Activated T-helper 2 cell treated with anti-CD3 and anti-CD28 coated beads, Interferon-gamma antibody, Interleukin-2, Interleukin-4, amounts not matched to agents 10 μg/mL and 5 μg/mL and 100 μg/mL, durations not matched to agents 14 hours and 24 hours and 36 hours (primary cell): ENCODE results near the gene ADGRV1. TPM values are rescaled to one million over a fixed set of nuclear protein-coding genes. Genes with fewer than 3 reads are reported as not detected.
A peak's percentile ranks its signal among the peaks of the same experiment; 100 is the strongest.

ENCODE experiments used
- DNase-seq: peaks from one replicate; pipeline ENCODE4 v3.0.0; 2021; ENCODE audit warnings: low spot score
- H3K27ac Mint-ChIP-seq: one replicate; pipeline ENCODE4 v1.8.0; 2021; ENCODE audit warnings: mixed read lengths
- H3K27me3 Mint-ChIP-seq: one replicate; pipeline ENCODE4 v1.8.0; 2021; ENCODE audit warnings: low read depth, mixed read lengths
- H3K36me3 Mint-ChIP-seq: one replicate; pipeline ENCODE4 v1.8.0; 2021; ENCODE audit warnings: low read depth, mixed read lengths
- H3K4me1 Mint-ChIP-seq: one replicate; pipeline ENCODE4 v1.8.0; 2021; ENCODE audit warnings: low read depth, mixed read lengths
- H3K4me3 Mint-ChIP-seq: one replicate; pipeline ENCODE4 v1.8.0; 2021; ENCODE audit warnings: low read depth, mild to moderate bottlenecking, moderate library complexity, mixed read lengths
- H3K9me3 Mint-ChIP-seq: one replicate; pipeline ENCODE4 v1.8.0; 2021; ENCODE audit warnings: mixed read lengths
- intact Hi-C: fragments of 100-400 bp; cut with micrococcal nuclease; formaldehyde crosslinking; loops from one replicate; pipeline ENCODE4 v1.15.1; 2023
- total RNA-seq: library from RNA; stranded (reverse); gene quantifications from 2 replicates; pipeline ENCODE4 v1.2.3, GENCODE V29; 2022

Gene ADGRV1
- total RNA-seq, 1 donor from 2014 or later = 12.4 TPM

DNA sequence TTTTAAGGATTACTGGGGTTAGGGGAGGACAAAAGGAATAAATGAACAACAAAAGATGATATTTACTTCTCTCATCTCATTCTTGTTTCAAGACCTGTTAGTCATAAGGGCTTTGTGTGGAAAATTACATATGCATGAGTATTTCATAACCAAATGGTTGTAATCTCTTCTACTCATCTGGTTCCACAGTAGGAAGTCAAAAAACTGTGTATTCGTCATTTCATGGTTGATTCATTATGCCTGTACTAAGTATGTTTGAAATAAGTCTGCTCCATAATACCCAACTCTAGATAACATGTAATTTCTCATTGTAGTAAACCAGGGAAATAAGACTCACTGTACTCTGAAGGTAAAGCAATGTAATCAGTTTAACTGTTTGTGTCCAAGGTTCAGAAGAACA lies 611.7 kb downstream of the ADGRV1 start:
- H3K36me3 Mint-ChIP-seq = no peaks in the 10 kb centered on the region
- H3K27ac Mint-ChIP-seq = peak overlapping the region; percentile 81
- DNase-seq = no peak
- H3K27me3 Mint-ChIP-seq = no peaks in the 10 kb centered on the region
- intact Hi-C loops = loop anchor here (1.0 to 2.0 kb wide), 7 partner anchors 8 to 299 kb away; partner anchors contain the start of gene ARRDC3
- H3K4me3 Mint-ChIP-seq = no peak overlapping the region
- peaks cover 34% of the 10 kb centered on the region for H3K4me1 Mint-ChIP-seq
- H3K9me3 Mint-ChIP-seq = no peaks in the 10 kb centered on the region

DNA sequence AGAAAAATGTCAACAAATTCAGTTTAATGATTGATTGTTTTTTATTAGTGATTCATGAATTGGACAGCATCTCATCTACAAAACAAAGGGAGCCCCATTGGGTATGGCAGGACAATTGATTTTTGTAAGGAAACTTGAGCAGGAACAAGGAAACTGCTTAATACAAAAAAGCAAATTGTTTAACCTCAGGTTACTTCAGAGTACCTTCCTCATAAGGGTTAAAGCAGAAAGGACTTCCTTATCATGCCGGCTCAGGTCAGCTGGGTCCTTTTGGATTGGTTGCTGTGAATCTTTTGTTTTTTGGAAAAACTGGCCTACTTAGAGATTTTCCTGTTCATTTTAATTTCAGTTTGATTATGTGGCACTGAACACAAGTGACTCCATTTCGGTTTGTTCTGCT lies 612.7 kb downstream of the ADGRV1 start:
- Mint-ChIP-seq H3K36me3 (no peaks in the 10 kb centered on the region), H3K4me1 (peaks cover 35% of the 10 kb centered on the region), H3K9me3 (no peaks in the 10 kb centered on the region), H3K27ac (no peak overlapping the region), H3K4me3 (no peak overlapping the region), H3K27me3 (no peaks in the 10 kb centered on the region)
- intact Hi-C loops = loop anchor here (1.0 to 2.0 kb wide), 2 partner anchors 32 to 101 kb away; no protein-coding TSS in a partner anchor
- no peak for DNase-seq

DNA sequence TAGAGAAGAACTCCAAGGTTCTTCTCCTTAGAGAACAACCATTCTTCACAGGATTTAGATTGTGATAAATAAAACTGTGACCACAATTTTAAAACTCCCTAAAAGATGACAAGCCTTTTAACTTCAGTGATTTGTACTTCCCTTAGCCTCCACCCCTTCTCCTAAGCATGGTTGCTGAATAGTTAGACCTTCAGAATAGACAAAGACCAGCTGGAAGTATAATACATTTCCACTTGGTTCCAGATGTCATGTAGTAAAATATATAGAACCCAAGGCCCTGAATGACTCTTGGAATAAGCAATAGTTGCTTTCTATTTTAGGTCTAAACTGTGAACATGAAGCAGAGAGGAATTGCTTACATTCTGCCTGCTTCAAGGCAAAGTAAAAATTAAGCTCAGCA lies 615.8 kb downstream of the ADGRV1 start:
- intact Hi-C loops = no loop called here
- no peaks in the 10 kb centered on the region for H3K27me3 Mint-ChIP-seq
- no peak overlapping the region for H3K4me3 Mint-ChIP-seq
- H3K27ac Mint-ChIP-seq = no peak overlapping the region
- no peak for DNase-seq
- H3K4me1 Mint-ChIP-seq = peaks cover 32% of the 10 kb centered on the region
- no peaks in the 10 kb centered on the region for H3K36me3 Mint-ChIP-seq
- no peaks in the 10 kb centered on the region for H3K9me3 Mint-ChIP-seq

DNA sequence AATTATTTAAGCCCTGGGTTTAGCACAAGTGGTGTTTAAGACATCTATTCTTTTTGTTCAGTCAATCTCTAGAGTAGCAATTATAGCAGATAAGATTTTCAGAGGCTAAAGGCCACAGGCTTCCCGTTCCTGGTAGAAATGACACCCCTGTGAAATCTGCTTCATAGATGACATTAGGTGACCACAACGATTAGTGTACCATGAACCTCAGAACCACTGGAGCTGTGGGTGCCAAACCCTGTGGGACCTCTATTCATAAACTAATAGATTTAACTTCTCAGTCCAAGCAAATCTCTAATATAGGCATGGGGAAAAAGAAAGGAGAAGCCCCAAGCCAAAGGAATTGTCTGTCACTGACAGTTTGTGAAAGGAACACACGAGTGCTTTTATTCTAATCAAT lies 617.1 kb downstream of the ADGRV1 start:
- DNase-seq = no peak
- Mint-ChIP-seq H3K9me3 (no peaks in the 10 kb centered on the region), H3K36me3 (no peaks in the 10 kb centered on the region), H3K27me3 (no peaks in the 10 kb centered on the region), H3K4me1 (peaks cover 21% of the 10 kb centered on the region), H3K27ac (no peak overlapping the region), H3K4me3 (no peak overlapping the region)
- intact Hi-C loops = no loop called here

DNA sequence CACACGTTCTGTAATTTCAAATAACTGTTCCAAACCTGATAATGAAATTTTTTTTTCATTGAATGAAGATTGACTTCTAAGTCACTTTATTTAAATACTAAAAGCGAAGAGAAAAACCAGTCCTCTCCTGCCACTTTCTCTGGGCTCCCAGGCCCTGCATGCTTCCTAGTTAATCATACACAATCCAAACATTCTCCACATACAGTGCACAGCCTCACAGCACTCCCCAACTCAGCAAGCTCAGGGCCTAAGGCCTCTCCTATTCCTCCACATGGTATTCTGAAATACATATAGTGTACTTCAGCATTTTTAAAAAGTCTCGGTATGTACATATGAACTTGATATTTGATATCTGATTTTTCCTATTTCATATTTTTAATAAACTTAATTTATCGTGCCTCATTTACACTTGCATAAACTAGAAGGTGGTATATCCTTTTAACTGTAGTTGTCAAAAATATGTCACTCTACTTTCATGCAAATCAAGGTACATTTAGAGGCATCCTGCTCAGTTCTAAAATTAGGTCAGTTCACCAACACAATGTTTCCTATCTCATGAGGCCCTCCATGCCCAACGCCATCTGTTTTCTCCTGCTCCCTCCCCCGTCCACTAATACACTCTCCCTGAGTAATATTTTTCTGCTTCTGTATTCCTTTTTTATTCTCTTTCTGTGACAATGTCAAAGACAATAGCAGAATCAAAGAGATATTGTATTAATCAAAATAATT lies 617.9 kb downstream of the ADGRV1 start:
- no peak for DNase-seq
- H3K4me3 Mint-ChIP-seq = no peak overlapping the region
- no peaks in the 10 kb centered on the region for H3K36me3 Mint-ChIP-seq
- no peaks in the 10 kb centered on the region for H3K27me3 Mint-ChIP-seq
- no peaks in the 10 kb centered on the region for H3K9me3 Mint-ChIP-seq
- peaks cover 20% of the 10 kb centered on the region for H3K4me1 Mint-ChIP-seq
- no peak overlapping the region for H3K27ac Mint-ChIP-seq
- intact Hi-C loops = no loop called here

DNA sequence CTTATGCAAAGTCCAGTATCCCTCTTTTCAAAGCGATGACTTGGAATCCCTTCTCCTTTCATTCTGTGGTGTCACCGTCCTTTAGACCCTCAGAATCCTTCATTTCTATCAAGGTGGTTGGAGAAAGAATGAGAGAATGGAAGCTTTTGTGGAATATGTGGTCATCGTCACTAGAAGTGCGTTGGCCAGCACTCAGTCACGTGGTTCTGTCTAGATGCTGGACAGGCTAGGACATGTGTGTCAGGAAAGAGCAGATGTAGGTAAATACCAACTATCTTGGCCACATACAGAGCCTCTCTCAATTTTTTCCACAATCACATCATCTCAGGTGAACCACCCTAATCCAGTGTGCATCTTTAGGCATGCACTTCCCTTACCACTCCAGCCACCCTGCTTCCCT lies 618.5 kb downstream of the ADGRV1 start:
- H3K36me3 Mint-ChIP-seq = no peaks in the 10 kb centered on the region
- intact Hi-C loops = no loop called here
- H3K4me1 Mint-ChIP-seq = peaks cover 22% of the 10 kb centered on the region
- H3K27me3 Mint-ChIP-seq = no peaks in the 10 kb centered on the region
- H3K9me3 Mint-ChIP-seq = no peaks in the 10 kb centered on the region
- H3K4me3 Mint-ChIP-seq = no peak overlapping the region
- no peak overlapping the region for H3K27ac Mint-ChIP-seq
- no peak for DNase-seq

DNA sequence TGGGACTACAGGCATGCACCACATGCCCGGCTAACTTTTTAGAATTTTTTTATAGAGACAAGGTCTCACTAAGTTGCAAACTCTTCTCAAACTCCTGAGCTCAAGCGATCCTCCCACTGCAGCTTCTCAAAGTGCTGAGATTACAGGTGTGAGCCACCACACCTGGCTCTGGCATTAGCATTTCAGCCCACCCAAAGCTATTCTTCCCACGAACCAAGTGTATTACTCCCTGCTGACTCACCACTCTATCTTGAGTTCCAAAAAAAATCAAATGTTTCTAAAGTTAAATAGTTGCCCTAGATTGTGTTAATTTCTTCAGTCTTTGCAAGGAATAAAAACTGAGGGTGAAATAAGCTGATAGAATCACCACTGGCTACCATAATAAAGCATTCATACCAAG lies 619.0 kb downstream of the ADGRV1 start:
- Mint-ChIP-seq H3K9me3 (no peaks in the 10 kb centered on the region), H3K36me3 (no peaks in the 10 kb centered on the region), H3K27me3 (no peaks in the 10 kb centered on the region), H3K27ac (no peak overlapping the region), H3K4me3 (no peak overlapping the region), H3K4me1 (peaks cover 22% of the 10 kb centered on the region)
- no peak for DNase-seq
- intact Hi-C loops = loop anchor here (1.0 kb wide), 1 partner anchor 7 kb away; no protein-coding TSS in a partner anchor

DNA sequence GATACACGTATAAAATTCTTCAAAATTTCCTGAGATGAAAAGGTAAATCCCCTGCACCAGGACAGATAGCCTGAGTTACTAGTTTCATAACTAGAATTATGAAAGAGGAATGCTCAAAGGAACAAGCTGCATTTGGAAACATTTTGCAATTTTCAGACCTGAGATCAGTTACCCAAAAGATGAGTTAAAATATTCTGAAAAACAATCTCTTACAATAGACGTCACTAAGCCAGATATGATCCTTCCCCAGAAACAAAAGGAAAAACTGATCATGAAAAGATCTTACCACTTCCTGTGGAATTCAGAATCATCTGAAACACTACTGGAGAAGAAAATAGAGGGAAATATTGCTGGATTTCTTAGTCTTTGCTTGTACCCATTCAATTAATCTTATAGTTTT lies 619.9 kb downstream of the ADGRV1 start:
- H3K4me1 Mint-ChIP-seq = peaks cover 28% of the 10 kb centered on the region
- no peaks in the 10 kb centered on the region for H3K27me3 Mint-ChIP-seq
- intact Hi-C loops = loop anchor here (1.0 kb wide), 1 partner anchor 8 kb away; no protein-coding TSS in a partner anchor
- no peaks in the 10 kb centered on the region for H3K9me3 Mint-ChIP-seq
- no peak for DNase-seq
- H3K4me3 Mint-ChIP-seq = no peak overlapping the region
- H3K27ac Mint-ChIP-seq = peak overlapping the region; percentile 21
- H3K36me3 Mint-ChIP-seq = no peaks in the 10 kb centered on the region

DNA sequence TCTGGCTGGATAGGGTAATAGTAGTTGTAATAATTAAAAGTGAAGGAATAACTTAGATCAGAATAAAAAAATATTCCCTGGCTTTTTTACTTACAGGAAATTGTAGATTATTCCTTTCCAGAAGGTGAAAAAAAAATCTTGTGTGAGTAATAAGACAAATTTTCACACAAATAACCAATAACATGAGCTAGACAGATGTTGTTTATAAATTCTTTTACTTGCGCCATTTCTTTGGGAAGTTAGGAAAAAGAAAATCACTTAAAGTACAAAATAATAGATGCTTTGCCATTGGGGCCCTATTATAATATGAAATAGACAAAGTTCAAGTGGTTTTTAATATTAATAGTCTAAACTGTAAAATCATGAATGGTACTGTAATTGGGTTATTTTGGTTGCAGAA lies 620.4 kb downstream of the ADGRV1 start:
- Mint-ChIP-seq H3K27me3 (no peaks in the 10 kb centered on the region), H3K4me3 (no peak overlapping the region), H3K27ac (no peak overlapping the region), H3K4me1 (peaks cover 33% of the 10 kb centered on the region), H3K9me3 (no peaks in the 10 kb centered on the region), H3K36me3 (no peaks in the 10 kb centered on the region)
- intact Hi-C loops = no loop called here
- no peak for DNase-seq

DNA sequence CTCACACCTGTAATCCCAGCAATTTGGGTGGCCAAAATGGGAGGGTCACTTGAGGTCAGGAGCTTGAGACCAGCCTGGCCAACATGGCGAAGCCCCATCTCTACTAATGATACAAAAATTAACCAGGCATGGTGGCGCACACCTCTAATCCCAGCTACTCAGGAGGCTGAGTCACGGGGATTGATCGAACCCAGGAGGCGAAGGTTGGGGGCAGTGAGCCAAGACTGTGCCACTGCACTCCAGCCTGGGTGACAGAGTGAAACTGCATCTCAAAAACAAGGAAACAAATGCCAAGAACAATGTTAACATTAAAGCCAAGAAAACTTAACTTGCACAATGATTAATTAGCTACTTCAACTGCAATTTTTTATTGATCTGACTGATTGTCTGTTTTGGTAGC lies 621.9 kb downstream of the ADGRV1 start:
- DNase-seq = no peak
- Mint-ChIP-seq H3K4me1 (peaks cover 39% of the 10 kb centered on the region), H3K27me3 (peaks cover 5% of the 10 kb centered on the region), H3K36me3 (no peaks in the 10 kb centered on the region), H3K4me3 (no peak overlapping the region), H3K9me3 (no peaks in the 10 kb centered on the region), H3K27ac (no peak overlapping the region)
- intact Hi-C loops = no loop called here

DNA sequence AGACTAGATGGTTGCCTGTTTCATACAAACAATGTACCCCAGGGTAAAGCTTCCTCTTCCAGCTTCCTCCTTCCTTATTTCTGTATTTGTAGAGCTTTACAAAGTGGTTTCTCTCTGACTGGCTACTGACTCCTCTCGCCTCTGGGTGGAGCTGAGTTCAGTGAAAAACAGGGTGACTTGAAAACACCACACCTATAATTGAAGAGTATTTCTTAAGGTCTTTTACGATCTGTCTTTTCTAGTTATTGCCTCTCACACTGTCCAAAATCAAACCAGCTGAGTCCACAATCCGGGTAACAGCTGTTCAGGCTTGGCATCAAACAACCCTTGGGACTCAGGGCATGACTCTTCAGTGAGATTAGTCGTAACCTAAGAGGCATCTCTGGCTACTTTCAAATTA lies 624.2 kb downstream of the ADGRV1 start:
- Mint-ChIP-seq H3K36me3 (no peaks in the 10 kb centered on the region), H3K4me3 (no peak overlapping the region), H3K9me3 (no peaks in the 10 kb centered on the region), H3K27me3 (peaks cover 15% of the 10 kb centered on the region), H3K27ac (peak overlapping the region; percentile 2), H3K4me1 (peaks cover 29% of the 10 kb centered on the region)
- intact Hi-C loops = loop anchor here (2.0 kb wide), 1 partner anchor 20 kb away; no protein-coding TSS in a partner anchor
- DNase-seq = no peak

DNA sequence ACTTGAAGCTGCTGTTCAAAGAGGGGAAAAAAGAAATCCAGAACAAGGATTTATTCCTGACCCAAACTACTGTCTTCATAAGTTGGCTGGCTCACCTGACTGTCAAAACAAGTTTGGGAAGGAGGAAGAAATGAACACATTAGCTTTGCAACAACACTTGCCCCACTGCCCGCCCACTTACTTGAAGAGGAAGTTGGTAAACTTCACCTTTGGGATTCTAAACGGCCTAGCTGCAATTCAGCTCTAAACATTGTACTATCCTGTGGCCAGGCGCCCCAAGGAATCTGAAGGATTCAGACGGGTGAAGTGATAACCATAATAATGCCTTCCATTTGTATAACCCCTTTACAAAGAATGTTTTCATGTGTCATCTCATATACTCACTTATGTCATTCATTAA lies 625.1 kb downstream of the ADGRV1 start:
- Mint-ChIP-seq H3K36me3 (no peaks in the 10 kb centered on the region), H3K4me1 (peaks cover 21% of the 10 kb centered on the region), H3K9me3 (no peaks in the 10 kb centered on the region), H3K4me3 (no peak overlapping the region), H3K27me3 (peaks cover 16% of the 10 kb centered on the region), H3K27ac (no peak overlapping the region)
- intact Hi-C loops = loop anchor here (2.0 kb wide), 1 partner anchor 21 kb away; no protein-coding TSS in a partner anchor
- no peak for DNase-seq

DNA sequence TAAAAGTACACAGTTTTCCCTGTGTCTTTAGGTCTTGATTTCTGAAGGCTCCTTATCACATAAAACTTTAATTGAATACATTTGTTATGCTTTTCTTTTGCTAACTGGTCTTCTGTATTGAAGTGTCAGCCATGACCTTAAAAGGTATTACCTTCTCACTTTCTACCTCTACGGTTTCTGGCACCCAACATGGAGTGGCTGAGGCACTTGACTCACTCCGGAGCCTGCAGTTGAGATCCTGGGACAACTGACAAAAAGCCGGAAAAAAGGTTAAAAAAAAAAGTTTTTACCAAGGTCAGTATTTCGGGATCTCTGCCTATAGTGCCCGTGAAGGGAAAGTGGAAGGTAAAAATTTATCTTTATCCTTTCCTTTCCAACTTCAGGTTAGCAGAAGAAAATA lies 627.5 kb downstream of the ADGRV1 start:
- no peaks in the 10 kb centered on the region for H3K9me3 Mint-ChIP-seq
- H3K27me3 Mint-ChIP-seq = peaks cover 18% of the 10 kb centered on the region
- H3K36me3 Mint-ChIP-seq = no peaks in the 10 kb centered on the region
- DNase-seq = no peak
- intact Hi-C loops = no loop called here
- no peak overlapping the region for H3K4me3 Mint-ChIP-seq
- H3K27ac Mint-ChIP-seq = no peak overlapping the region
- H3K4me1 Mint-ChIP-seq = peaks cover 27% of the 10 kb centered on the region
